ENCODE data around the gene PTPRK. TPM values are rescaled to one million over a fixed set of nuclear protein-coding genes. Genes with fewer than 3 reads are reported as not detected.

PTPRK gene
- total and polyA plus RNA-seq, 2 of the 8 experiments (the other 6 are each of a cell fraction or from before 2014, with no cell fraction given) = 11.4 to 47.3 TPM

GRCh38 chr6:128149796-128150195, 370.6 kb downstream of the PTPRK start:
- H3K18ac ChIP-seq (ENCODE audit: extremely low read depth, low read length) = no peak overlapping the region
- DNase-seq (ENCODE audit: low read depth in 1 of 2, low spot score in 2 of 2) = no peak
- no peak overlapping the region for H4K8ac ChIP-seq (ENCODE audit: extremely low read depth, insufficient read depth, low read length)
- H3K4ac ChIP-seq (replicated peaks; ENCODE audit: insufficient read length, low read depth, low read length) = no peak overlapping the region
- no peak overlapping the region for H2BK20ac ChIP-seq (ENCODE audit: low read length)
- no peak overlapping the region for H2AK5ac ChIP-seq (ENCODE audit: low read depth, low read length)
- no peaks in the 10 kb centered on the region for H3K79me2 ChIP-seq (ENCODE audit: control insufficient read depth in 1 of 2, insufficient read depth in 2 of 2, low read length in 2 of 2)
- H3K23me2 ChIP-seq (ENCODE audit: low read depth, low read length) = no peaks in the 10 kb centered on the region
- 91% methylated on average over 1 of the region's 1 CpG; no CpG with 5 or more reads in 1 of the 2 experiments for WGBS, 2 experiments (ENCODE audit: extremely low coverage in 1 of 2, insufficient coverage in 1 of 2, insufficient read length in 1 of 2, insufficient replicate concordance in 2 of 2, low coverage in 1 of 2, low lambda C conversion rate in 2 of 2, missing lambda C conversion rate in 1 of 2)
- no peak overlapping the region for H3K56ac ChIP-seq (replicated peaks; ENCODE audit: insufficient read length, low read depth, low read length)
- H3K9ac ChIP-seq (replicated peaks in 1 of 4; ENCODE audit: extremely low read depth in 1 of 4, low read depth in 3 of 4, low read length in 3 of 4) = no peak overlapping the region
- no peak overlapping the region for H3K23ac ChIP-seq (ENCODE audit: insufficient read length)
- POLR2A ChIA-PET (ENCODE audit: partially characterized antibody) = no interaction called here
- H3K27ac ChIP-seq (ENCODE audit: low read depth, low read length) = no peak overlapping the region
- H3K14ac ChIP-seq (ENCODE audit: insufficient read length) = no peak overlapping the region
- no peak overlapping the region for H2AFZ ChIP-seq (ENCODE audit: low read length)
- no peak for FAIRE-seq
- H3K79me1 ChIP-seq (ENCODE audit: low read depth, low read length) = no peaks in the 10 kb centered on the region
- no peak overlapping the region for H2BK5ac ChIP-seq (ENCODE audit: low read depth, low read length)
- TF ChIP-seq, protein P1, sequence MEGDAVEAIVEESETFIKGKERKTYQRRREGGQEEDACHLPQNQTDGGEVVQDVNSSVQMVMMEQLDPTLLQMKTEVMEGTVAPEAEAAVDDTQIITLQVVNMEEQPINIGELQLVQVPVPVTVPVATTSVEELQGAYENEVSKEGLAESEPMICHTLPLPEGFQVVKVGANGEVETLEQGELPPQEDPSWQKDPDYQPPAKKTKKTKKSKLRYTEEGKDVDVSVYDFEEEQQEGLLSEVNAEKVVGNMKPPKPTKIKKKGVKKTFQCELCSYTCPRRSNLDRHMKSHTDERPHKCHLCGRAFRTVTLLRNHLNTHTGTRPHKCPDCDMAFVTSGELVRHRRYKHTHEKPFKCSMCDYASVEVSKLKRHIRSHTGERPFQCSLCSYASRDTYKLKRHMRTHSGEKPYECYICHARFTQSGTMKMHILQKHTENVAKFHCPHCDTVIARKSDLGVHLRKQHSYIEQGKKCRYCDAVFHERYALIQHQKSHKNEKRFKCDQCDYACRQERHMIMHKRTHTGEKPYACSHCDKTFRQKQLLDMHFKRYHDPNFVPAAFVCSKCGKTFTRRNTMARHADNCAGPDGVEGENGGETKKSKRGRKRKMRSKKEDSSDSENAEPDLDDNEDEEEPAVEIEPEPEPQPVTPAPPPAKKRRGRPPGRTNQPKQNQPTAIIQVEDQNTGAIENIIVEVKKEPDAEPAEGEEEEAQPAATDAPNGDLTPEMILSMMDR (IDR thresholded peaks at IDR 0.05; ENCODE audit: control extremely low read depth in 1 of 3, insufficient read depth in 1 of 3, low read depth in 1 of 3, low read length in 3 of 3) = no peak
- no peaks in the 10 kb centered on the region for H3K4me1 ChIP-seq (replicated peaks in 1 of 4; ENCODE audit: control insufficient read depth in 3 of 4, insufficient read depth in 4 of 4, low read length in 3 of 4)
- H3K27me3 ChIP-seq (replicated peaks in 1 of 4; ENCODE audit: control insufficient read depth in 3 of 4, extremely low read depth in 1 of 4, insufficient read depth in 3 of 4, low read length in 3 of 4) = no peaks in the 10 kb centered on the region
- H3K9me3 ChIP-seq (ENCODE audit: insufficient read depth in 2 of 2, low read depth in 1 of 2, low read length in 1 of 2) = no peaks in the 10 kb centered on the region
- no peaks in the 10 kb centered on the region for H4K20me1 ChIP-seq (replicated peaks in 1 of 2; ENCODE audit: control insufficient read depth in 1 of 2, insufficient read depth in 2 of 2, low read length in 2 of 2)
- H2BK12ac ChIP-seq (ENCODE audit: low read depth, low read length) = no peak overlapping the region
- H2BK15ac ChIP-seq (ENCODE audit: low read length) = no peak overlapping the region
- no peaks in the 10 kb centered on the region for H3K36me3 ChIP-seq (ENCODE audit: control insufficient read depth in 2 of 4, insufficient read depth in 4 of 4, low read length in 3 of 4)
- no peak overlapping the region for H2BK120ac ChIP-seq (replicated peaks; ENCODE audit: low read depth, low read length)
- H4K5ac ChIP-seq (ENCODE audit: insufficient read length, low read depth, low read length) = no peak overlapping the region
- CTCF ChIA-PET (ENCODE audit: partially characterized antibody) = no interaction called here
- no peak overlapping the region for H3K4me2 ChIP-seq (ENCODE audit: insufficient read depth in 1 of 2, low read depth in 2 of 2, low read length in 2 of 2)
- H4K91ac ChIP-seq (replicated peaks; ENCODE audit: insufficient read length, low read length) = no peak overlapping the region
- H3K4me3 ChIP-seq (ENCODE audit: extremely low read depth in 1 of 4, insufficient read depth in 2 of 4, low read depth in 3 of 4, low read length in 4 of 4) = no peak overlapping the region
